PC-3 (cell line): ENCODE data around the gene SEC23A. TPM values are rescaled to one million over a fixed set of nuclear protein-coding genes. Genes with fewer than 3 reads are reported as not detected.
"Not testable (repeated sequence)": the region's sequence is repeated elsewhere in the genome, so short reads cannot be mapped to it uniquely, and the experiment has no call there.

Experiments
- ATAC-seq: fragments of 200-7000 bp; cut with Tn5 transposase; 2 replicates; pipeline ENCODE4 v1.9.1; 2020; ENCODE audit warnings: mild to moderate bottlenecking, moderate library complexity
- BruUV-seq: library from RNA; stranded (reverse); fragments of 400-500 nt; replicated peaks from 2 replicates; lab custom pipeline; 2021; lab: Mats Ljungman, UMichigan
- CTCF ChIA-PET: fragments of 300-600 bp; sonication (Branson Sonifier 250); formaldehyde crosslinking; loops from one replicate; lab custom pipeline; 2022; ENCODE audit warnings: antibody characterized with exemption; lab: Charles Lee
- POLR2A ChIA-PET: fragments of 300-600 bp; sonication (Branson Sonifier 250); formaldehyde crosslinking; loops from one replicate; lab custom pipeline; 2022; ENCODE audit warnings: antibody characterized with exemption; ENCODE audit not compliant: unreplicated experiment; lab: Charles Lee
- DNase-seq: peaks from one replicate; pipeline ENCODE4 v3.0.0-alpha.2; 2015
- H2AFZ ChIP-seq: fragments of 300-600 bp; sonication (generic); 2 replicates; pipeline ENCODE4 v1.6.0; 2016; ENCODE audit warnings: antibody characterized with exemption, low read length
- H3F3A ChIP-seq: fragments of 300-600 bp; sonication (generic); one replicate; pipeline ENCODE4 v1.6.0; 2017; ENCODE audit warnings: antibody characterized with exemption, low read length, control low read depth, mild to moderate bottlenecking; ENCODE audit not compliant: unreplicated experiment
- H3K27ac ChIP-seq: fragments of 300-600 bp; sonication (generic); 2 replicates; pipeline ENCODE4 v1.5.1; 2016; ENCODE audit warnings: mild to moderate bottlenecking, low read length
- H3K27me3 ChIP-seq: fragments of 300-600 bp; sonication (generic); 2 replicates; pipeline ENCODE4 v1.6.1; 2016; ENCODE audit warnings: low read length, mixed read lengths
- H3K36me3 ChIP-seq: fragments of 300-600 bp; sonication (generic); 2 replicates; pipeline ENCODE4 v1.6.1; 2016; ENCODE audit warnings: low read depth, mixed run types, low read length, mixed read lengths
- H3K4me1 ChIP-seq: fragments of 300-600 bp; sonication (generic); 2 replicates; pipeline ENCODE4 v1.5.1; 2016; ENCODE audit warnings: low read length; ENCODE audit not compliant: insufficient read depth
- H3K4me2 ChIP-seq: fragments of 300-600 bp; sonication (generic); 2 replicates; pipeline ENCODE4 v1.6.0; 2016; ENCODE audit warnings: low read length
- H3K4me3 ChIP-seq: fragments of 300-600 bp; sonication (generic); 2 replicates; pipeline ENCODE4 v1.5.1; 2016; ENCODE audit warnings: mild to moderate bottlenecking, low read length, mixed read lengths
- H3K79me2 ChIP-seq: fragments of 300-600 bp; sonication (generic); 2 replicates; pipeline ENCODE4 v1.6.1; 2017; ENCODE audit warnings: low read length, mixed read lengths
- H3K9ac ChIP-seq: fragments of 300-600 bp; sonication (generic); 2 replicates; pipeline ENCODE4 v1.6.0; 2016; ENCODE audit warnings: mild to moderate bottlenecking, low read length
- H3K9me2 ChIP-seq: fragments of 300-600 bp; sonication (generic); replicated peaks from 2 replicates; pipeline ENCODE4 v1.6.1; 2016; ENCODE audit warnings: mixed run types, low read length, mixed read lengths
- H3K9me3 ChIP-seq: fragments of 300-600 bp; sonication (generic); 2 replicates; pipeline ENCODE4 v1.6.1; 2016; ENCODE audit warnings: low read length, mixed read lengths
- H4K20me1 ChIP-seq: fragments of 300-600 bp; sonication (generic); 2 replicates; pipeline ENCODE4 v1.6.1; 2016; ENCODE audit warnings: low read length, mixed read lengths
- CTCF ChIP-seq: fragments of 300-600 bp; sonication (generic); conservative IDR thresholded peaks from 2 replicates; pipeline ENCODE4 v1.5.1; 2017; ENCODE audit warnings: antibody characterized with exemption, low read depth, mild to moderate bottlenecking, low read length
- EZH2 ChIP-seq: fragments of 300-600 bp; sonication (generic); IDR thresholded peaks from one replicate; pipeline ENCODE4 v1.6.1; 2017; ENCODE audit warnings: antibody characterized with exemption, mild to moderate bottlenecking, low read length; ENCODE audit not compliant: unreplicated experiment
- EZH2phosphoT487 ChIP-seq: fragments of 300-600 bp; sonication (generic); IDR thresholded peaks from 2 replicates; pipeline ENCODE4 v1.6.1; 2018; ENCODE audit warnings: mild to moderate bottlenecking, antibody characterized with exemption, low read length, borderline replicate concordance
- intact Hi-C: fragments of 100-400 bp; cut with micrococcal nuclease; formaldehyde crosslinking; loops from 2 replicates; pipeline ENCODE4 v1.9.0; 2023
- total RNA-seq: library from RNA; depleted of rRNA; stranded (reverse); fragments of >200 nt; gene quantifications from 2 replicates; pipeline ENCODE4 v1.2.3, GENCODE V29; 2014

Gene SEC23A
- total RNA-seq, 1 experiment from 2014 or later, result 67.0 TPM

GRCh38 chr14:39069923-39070322 lies 33.1 kb downstream of the SEC23A start:
- no TSS peak for BruUV-seq
- TF ChIP-seq CTCF (no peak), EZH2 (no peak), EZH2phosphoT487 (no peak)
- Histone ChIP-seq H3K4me3 (no peak overlapping the region), H3K9me3 (no peaks in the 10 kb centered on the region), H3K27me3 (no peaks in the 10 kb centered on the region), H3K4me1 (no peaks in the 10 kb centered on the region), H3K4me2 (no peak overlapping the region), H3K9me2 (no peaks in the 10 kb centered on the region), H3K27ac (no peak overlapping the region), H3F3A (no peaks in the 10 kb centered on the region), H2AFZ (no peak overlapping the region), H3K79me2 (no peaks in the 10 kb centered on the region), H4K20me1 (no peaks in the 10 kb centered on the region), H3K36me3 (peaks cover 10% of the 10 kb centered on the region), H3K9ac (no peak overlapping the region)
- CTCF ChIA-PET, result no interaction called here
- no peak for DNase-seq
- intact Hi-C loops, result no loop called here
- no peak for ATAC-seq
- POLR2A ChIA-PET, result no interaction called here

- H3K9me2 ChIP-seq, intact Hi-C loops, CTCF ChIA-PET, H3K27me3 ChIP-seq, H3K4me1 ChIP-seq, H3K9me3 ChIP-seq, DNase-seq, H3K9ac ChIP-seq, H3F3A ChIP-seq, BruUV-seq, H3K79me2 ChIP-seq, ATAC-seq, H3K4me2 ChIP-seq, H4K20me1 ChIP-seq, H3K4me3 ChIP-seq, H2AFZ ChIP-seq, H3K27ac ChIP-seq, POLR2A ChIA-PET: not testable (repeated sequence)
- H3K36me3 ChIP-seq, result peaks cover 16% of the 10 kb centered on the region
Measured at GRCh38 chr14:39069169-39069805, 33.7 kb downstream of the SEC23A start.

- Histone ChIP-seq H3K9ac (no peak overlapping the region), H3K79me2 (no peaks in the 10 kb centered on the region), H3K9me2 (no peaks in the 10 kb centered on the region), H3K4me2 (no peak overlapping the region), H4K20me1 (no peaks in the 10 kb centered on the region), H3K27me3 (no peaks in the 10 kb centered on the region), H3K36me3 (peaks cover 69% of the 10 kb centered on the region), H3K4me3 (no peak overlapping the region), H2AFZ (no peak overlapping the region), H3K27ac (no peak overlapping the region), H3K9me3 (peaks cover 14% of the 10 kb centered on the region), H3K4me1 (no peaks in the 10 kb centered on the region), H3F3A (no peaks in the 10 kb centered on the region)
- CTCF ChIA-PET, result no interaction called here
- TF ChIP-seq EZH2phosphoT487 (no peak), CTCF (no peak), EZH2 (no peak)
- BruUV-seq, result no TSS peak
- ATAC-seq, result no peak
- intact Hi-C loops, result no loop called here
- no peak for DNase-seq
- POLR2A ChIA-PET, result no interaction called here
Measured at GRCh38 chr14:39060818-39061437, 42.1 kb downstream of the SEC23A start.
